K562 (cell line): ENCODE measurements around the gene GABARAPL1. TPM values are rescaled to one million over a fixed set of nuclear protein-coding genes. Genes with fewer than 3 reads are reported as not detected.
A peak's percentile ranks its signal among the peaks of the same experiment; 100 is the strongest.

Source experiments
- ATAC-seq: fragments of 200-7000 bp; cut with Tn5 transposase; 3 replicates; pipeline ENCODE4 v1.9.1; 2020; ENCODE audit warnings: moderate library complexity
- BruUV-seq: library from RNA; stranded (reverse); fragments of 400-500 nt; replicated peaks from 2 replicates; lab custom pipeline; 2021; lab: Mats Ljungman, UMichigan
- CTCF ChIA-PET: fragments of 300-600 bp; formaldehyde crosslinking; extraction: SDS; loops from one replicate; lab custom pipeline; 2021; ENCODE audit warnings: low intra/inter-chr PET ratio; lab: Yijun Ruan, JAX
- POLR2A ChIA-PET: fragments of 300-600, 350-650 bp; sonication (Branson Sonifier 250); formaldehyde crosslinking; extraction: SDS; loops from one replicate; lab custom pipeline; 2021; ENCODE audit warnings: antibody characterized with exemption, inconsistent platforms; lab: Yijun Ruan, JAX
- DNase-seq, 4 experiments: peaks; one replicate each; pipeline versions ENCODE4 v3.0.0 to v3.0.0-alpha.2; 2011 to 2018; ENCODE audit warnings: low spot score in 3 of 4, mixed read lengths in 3 of 4; ENCODE audit errors: extremely low read depth in 1 of 4
- FAIRE-seq: peaks from 2 replicates; lab custom pipeline; 2011; peaks lifted over from hg19 to GRCh38; lab: Jason Lieb, UNC
- H2AFZ ChIP-seq: 2 replicates; pipeline ENCODE4 v1.6.0; 2011; ENCODE audit warnings: low read depth, low read length, control low read depth, inconsistent platforms
- H3K27ac ChIP-seq: fragments of 200-600 bp; 3 replicates; pipeline ENCODE4 v1.8.0; 2011; ENCODE audit warnings: low read depth, mild to moderate bottlenecking, control low read depth, inconsistent platforms, low read length, moderate library complexity, mixed read lengths; ENCODE audit errors: extremely low read depth
- H3K27me3 ChIP-seq, 2 experiments: fragments of 300-600 bp in 1 of 2; 2 replicates in 1 of 2; 3 replicates in 1 of 2; pipeline versions ENCODE4 v1.6.0 to v1.8.0; 2011; ENCODE audit warnings: inconsistent platforms in 2 of 2, low read length in 2 of 2, mild to moderate bottlenecking in 1 of 2, mixed read lengths in 1 of 2, moderate library complexity in 1 of 2; ENCODE audit not compliant: control insufficient read depth in 2 of 2, insufficient read depth in 2 of 2
- H3K36me3 ChIP-seq: fragments of 300-600 bp; 3 replicates; pipeline ENCODE4 v1.8.0; 2011; ENCODE audit warnings: mild to moderate bottlenecking, low read length, inconsistent platforms; ENCODE audit not compliant: control insufficient read depth, insufficient read depth
- H3K4me1 ChIP-seq, 2 experiments: fragments of 200-600 bp in 1 of 2; replicated peaks in 1 of 2; 2 replicates in 1 of 2; 3 replicates in 1 of 2; pipeline versions ENCODE4 v1.5.1 to v1.8.0; 2011; ENCODE audit warnings: inconsistent platforms in 2 of 2, low read length in 2 of 2, mild to moderate bottlenecking in 1 of 2, mixed read lengths in 1 of 2, moderate library complexity in 1 of 2; ENCODE audit not compliant: control insufficient read depth in 2 of 2, insufficient read depth in 2 of 2
- H3K4me2 ChIP-seq: 2 replicates; pipeline ENCODE4 v1.6.1; 2011; ENCODE audit warnings: low read length, control low read depth, inconsistent platforms, mixed read lengths; ENCODE audit not compliant: insufficient read depth
- H3K4me3 ChIP-seq: fragments of 200-600 bp; sonication (generic), shearing (Covaris generic); 2 replicates; pipeline ENCODE4 v1.5.1; 2016; ENCODE audit warnings: control low read depth, inconsistent platforms
- H3K79me2 ChIP-seq: fragments of 200-600 bp; 3 replicates; pipeline ENCODE4 v1.8.0; 2011; ENCODE audit warnings: low read length, inconsistent platforms; ENCODE audit not compliant: control insufficient read depth, insufficient read depth
- H3K9ac ChIP-seq, 2 experiments: 2 replicates each; pipeline versions ENCODE4 v1.6.0 to v1.6.1; 2011; ENCODE audit warnings: low read depth in 2 of 2, low read length in 2 of 2, control low read depth in 1 of 2, inconsistent platforms in 1 of 2, mild to moderate bottlenecking in 1 of 2, mixed read lengths in 1 of 2; ENCODE audit not compliant: insufficient read depth in 1 of 2
- H3K9me1 ChIP-seq: one replicate; pipeline ENCODE4 v1.6.0; 2011; ENCODE audit warnings: inconsistent platforms, mild to moderate bottlenecking, low read length, moderate library complexity; ENCODE audit not compliant: control insufficient read depth, insufficient read depth
- H3K9me3 ChIP-seq: replicated peaks from 2 replicates; pipeline ENCODE4 v1.5.1; 2011; ENCODE audit warnings: low read depth, low read length, inconsistent platforms; ENCODE audit not compliant: control insufficient read depth, insufficient read depth
- H4K20me1 ChIP-seq: replicated peaks from 2 replicates; pipeline ENCODE4 v1.6.1; 2011; ENCODE audit warnings: low read length, inconsistent platforms, mixed read lengths; ENCODE audit not compliant: control insufficient read depth, insufficient read depth
- GABPA ChIP-seq: fragments of 200-800 bp; sonication (Bioruptor generic); conservative IDR thresholded peaks from 2 replicates; pipeline ENCODE4 v1.6.1; 2016; ENCODE audit warnings: low read depth, missing genetic modification characterization, missing compliant biosample characterization
- HDGF ChIP-seq: fragments of 450-650 bp; IDR thresholded peaks from 2 replicates; pipeline ENCODE4 v1.6.1; 2016
- MXI1 ChIP-seq: IDR thresholded peaks from 2 replicates; pipeline ENCODE4 v1.6.1; 2011; ENCODE audit warnings: low read depth, mild to moderate bottlenecking, improper control_type of control experiment, low read length
- SPI1 ChIP-seq: IDR thresholded peaks from 2 replicates; pipeline ENCODE4 v1.6.1; 2011; ENCODE audit warnings: low read depth, low read length, control low read depth, borderline replicate concordance
- WGBS: fragments of 100-300 bp; shearing (Covaris generic); methylation state at CpG from one replicate; pipeline ENCODE4 v1.1.6; 2016; ENCODE audit warnings: low coverage, mixed read lengths; ENCODE audit not compliant: insufficient coverage; ENCODE audit errors: missing lambda C conversion rate; 5-methylcytosine and 5-hydroxymethylcytosine counted together
- in situ Hi-C: fragments of 300-500 bp; cut with MboI; formaldehyde crosslinking; loops from 4 replicates; pipeline ENCODE4 v1.15.0; 2018; ENCODE audit warnings: inconsistent platforms, mixed read lengths
- intact Hi-C: fragments of 100-400 bp; cut with micrococcal nuclease; formaldehyde crosslinking; loops from 2 replicates; pipeline ENCODE4 v1.14.2; 2022
- polyA plus RNA-seq, 8 experiments: library from polyadenylated mRNA; depleted of rRNA in 4 of 8; stranded (reverse) in 5 of 8; unstranded in 3 of 8; fragments of >200 nt; fragmentation: Nextera tagmentation in 2 of 8; fragmentation: Illumina TruSeq in 1 of 8; extraction: Ambion mirVana in 2 of 8; extraction: Trizol in 1 of 8; gene quantifications; 2 replicates each; pipeline versions ENCODE4 v1.2.1 to v1.2.3, GENCODE V29; 2011 to 2014; ENCODE audit warnings: inconsistent platforms in 1 of 8, missing spikeins in 1 of 8
- total RNA-seq, 7 experiments: library from RNA; depleted of rRNA in 6 of 7; stranded (reverse); fragments of >200 nt in 6 of 7; fragmentation: Illumina TruSeq in 2 of 7; extraction: Trizol in 2 of 7; gene quantifications; 2 replicates each; pipeline versions ENCODE4 v1.2.1 to v1.2.3, GENCODE V29; 2011 to 2021; ENCODE audit warnings: low replicate concordance in 1 of 7

GABARAPL1 gene
- total and polyA plus RNA-seq, 9 of the 15 experiments (the other 6 are each of a cell fraction or from before 2014, with no cell fraction given): 2.3 to 15.9 (median 11.3) TPM

GRCh38 chr12:10243818-10244520 is 31.3 kb downstream of the GABARAPL1 start:
- no peaks in the 10 kb centered on the region for H3K79me2 ChIP-seq
- H2AFZ ChIP-seq: peak overlapping the region; percentile 72
- H3K27me3 ChIP-seq: no peaks in the 10 kb centered on the region
- no peak overlapping the region for H3K9ac ChIP-seq
- H3K4me2 ChIP-seq: peak overlapping the region; percentile 8; the same call in 1 of the 2 replicates
- H3K4me3 ChIP-seq: no peak overlapping the region
- ATAC-seq (no peak), FAIRE-seq (no peak), DNase-seq (peak in 1 of 4 experiments; percentile 12)
- no peaks in the 10 kb centered on the region for H3K9me1 ChIP-seq
- intact Hi-C loops: no loop called here
- WGBS: 14% methylated on average over 10 of the region's 11 CpGs
- H3K9me3 ChIP-seq: no peaks in the 10 kb centered on the region
- in situ Hi-C loops: loop anchor here (25.0 kb wide), 1 partner anchor 968 kb away; no protein-coding TSS in a partner anchor
- H3K36me3 ChIP-seq: no peaks in the 10 kb centered on the region
- no TSS peak for BruUV-seq
- H4K20me1 ChIP-seq: no peaks in the 10 kb centered on the region
- no peaks in the 10 kb centered on the region for H3K4me1 ChIP-seq
- TF ChIP-seq HDGF (no peak), MXI1 (no peak), GABPA (peak; percentile 50), SPI1 (peak; percentile 8; the same call in 1 of the 2 replicates)
- POLR2A ChIA-PET: no interaction called here
- CTCF ChIA-PET: no interaction called here
- H3K27ac ChIP-seq: no peak overlapping the region

GRCh38 chr12:10247436-10248058 is 34.9 kb downstream of the GABARAPL1 start:
- ChIA-PET POLR2A (no interaction called here), CTCF (no interaction called here)
- DNase-seq (no peak), ATAC-seq (no peak), FAIRE-seq (no peak)
- Histone ChIP-seq H4K20me1 (no peaks in the 10 kb centered on the region), H3K4me3 (no peak overlapping the region), H3K9ac (no peak overlapping the region), H3K9me3 (no peaks in the 10 kb centered on the region), H2AFZ (no peak overlapping the region), H3K36me3 (no peaks in the 10 kb centered on the region), H3K4me2 (no peak overlapping the region), H3K79me2 (no peaks in the 10 kb centered on the region), H3K27ac (no peak overlapping the region), H3K9me1 (no peaks in the 10 kb centered on the region), H3K4me1 (no peaks in the 10 kb centered on the region), H3K27me3 (no peaks in the 10 kb centered on the region)
- 0% methylated on average over 5 of the region's 5 CpGs for WGBS
- in situ Hi-C loops (loop anchor here (25.0 kb wide), 1 partner anchor 965 kb away; no protein-coding TSS in a partner anchor), intact Hi-C loops (no loop called here)
- no TSS peak for BruUV-seq
